ENCODE results near the gene TLE3.

TLE3 gene

GRCh38 chr15:70099167-70099966 lies 1.6 kb upstream of the TLE3 start:
- peak; percentile 100 for DNase-seq (ENCODE audit: low spot score)

DNA sequence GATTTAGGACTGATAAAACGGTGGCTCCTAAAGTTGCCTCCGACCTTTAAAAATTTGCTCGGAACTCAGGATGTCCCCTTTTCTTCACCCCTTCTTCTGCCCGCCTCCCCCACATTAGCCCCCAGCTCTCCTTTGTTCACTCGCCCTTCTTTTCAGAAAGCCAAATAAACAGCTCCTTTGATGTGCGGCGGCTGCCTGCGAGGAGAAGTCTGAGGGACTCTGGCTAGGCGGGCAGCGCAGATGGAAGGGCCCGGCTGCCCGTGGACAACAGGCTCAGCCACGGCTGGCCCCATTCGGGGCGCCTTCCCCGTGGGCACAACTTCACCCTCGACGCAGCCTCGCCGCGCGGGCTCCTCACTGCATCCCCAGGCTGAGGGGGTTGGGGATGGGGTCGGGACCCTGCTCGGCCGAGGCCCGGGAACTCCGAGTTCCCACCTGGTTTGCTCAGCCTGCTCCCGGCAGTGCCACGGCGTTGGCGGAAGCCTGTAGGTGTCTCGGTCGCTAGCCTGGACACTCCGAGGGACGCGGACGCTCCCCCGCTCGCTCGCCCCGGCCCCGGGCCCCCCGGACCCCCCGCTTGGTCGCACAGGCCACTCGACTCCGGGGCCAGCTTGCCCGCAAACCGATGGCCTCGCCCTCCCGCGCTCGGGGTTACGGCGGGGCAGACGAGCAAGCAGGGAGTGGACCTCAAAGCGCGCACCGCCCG lies 897 bp upstream of the TLE3 start:
- DNase-seq (ENCODE audit: low spot score) = no peak

DNA sequence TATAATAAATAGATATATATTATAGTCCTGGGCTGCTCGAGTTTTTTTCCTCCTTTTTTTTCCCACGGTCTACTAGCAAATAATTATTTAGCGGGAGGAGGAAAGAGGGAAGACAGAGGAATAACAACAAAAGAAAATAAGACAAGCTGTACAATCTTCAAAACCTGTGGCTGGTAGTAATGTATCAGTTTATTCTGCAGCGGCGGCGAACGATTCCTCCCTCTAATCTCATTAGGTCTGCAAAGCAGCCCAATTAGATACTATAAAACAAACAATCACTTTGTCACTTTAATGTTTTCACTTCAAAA lies 390 bp upstream of the TLE3 start:
- no peak for DNase-seq (ENCODE audit: low spot score)

DNA sequence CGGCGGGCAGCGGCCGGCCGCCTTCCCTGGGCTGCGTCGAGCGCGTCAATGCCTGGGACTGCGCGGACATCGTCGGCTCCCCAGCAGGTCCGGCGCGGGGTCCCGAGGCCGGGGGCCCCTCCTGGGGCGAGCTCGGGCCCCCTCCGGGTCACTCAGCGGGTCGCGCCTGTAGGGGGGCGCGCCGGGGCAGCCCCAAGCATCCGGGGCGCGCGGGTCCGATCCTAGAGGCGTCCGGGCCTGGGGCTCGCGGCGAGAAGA lies 725 bp downstream of the TLE3 start:
- DNase-seq (ENCODE audit: low spot score) = no peak

- peak; percentile 49 for DNase-seq (ENCODE audit: low spot score)
These were observed 1.3 kb downstream of the TLE3 start for GRCh38 chr15:70096215-70097062.

GRCh38 chr15:70095408-70096214 lies 2.1 kb downstream of the TLE3 start:
- DNase-seq (ENCODE audit: low spot score) = no peak

- no peak for DNase-seq (ENCODE audit: low spot score)
These were observed 2.9 kb downstream of the TLE3 start for GRCh38 chr15:70094690-70095311.

DNA sequence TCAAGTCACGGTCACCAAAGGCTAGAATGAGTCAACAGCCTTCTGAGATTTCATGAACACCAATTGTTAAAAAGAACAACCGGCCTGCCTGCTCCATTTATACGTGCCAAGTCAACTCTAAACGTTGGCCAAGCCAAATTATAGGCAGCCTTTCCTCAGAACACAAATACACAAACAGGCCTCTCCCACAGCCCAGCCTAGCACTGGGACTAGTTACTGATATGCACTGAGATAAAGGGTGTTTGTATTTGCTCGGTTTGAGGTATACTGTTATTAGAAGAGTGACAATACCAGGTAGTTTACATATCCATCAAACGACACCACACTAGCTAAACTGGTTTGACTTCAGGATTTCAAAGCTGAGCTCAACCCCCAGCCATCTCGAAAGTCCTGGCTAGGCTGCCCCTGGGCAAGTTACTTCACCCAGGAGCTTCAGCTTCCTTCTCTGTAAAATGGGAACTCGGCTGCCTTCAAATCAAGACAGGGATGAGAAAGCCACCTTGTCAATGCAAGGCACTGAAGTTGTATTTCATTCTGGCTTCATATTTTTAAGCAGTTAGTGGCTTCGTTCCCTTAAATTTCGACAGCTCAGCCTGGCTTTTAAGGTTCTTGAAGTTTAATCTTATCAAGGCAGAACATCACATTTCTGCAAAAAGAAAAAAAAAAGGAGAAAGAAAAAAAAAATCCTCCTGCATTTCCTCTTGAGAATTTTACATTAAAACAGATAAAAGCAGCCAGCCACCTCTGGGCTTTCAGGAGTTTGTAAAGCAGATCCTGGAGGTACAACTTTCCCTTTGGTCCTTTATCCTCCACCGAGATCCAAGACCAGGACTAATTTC lies 4.0 kb downstream of the TLE3 start:
- peak; percentile 80 for DNase-seq (ENCODE audit: low spot score)

- no peak for DNase-seq (ENCODE audit: low spot score)
These were observed 4.6 kb downstream of the TLE3 start for GRCh38 chr15:70093070-70093469.

DNA sequence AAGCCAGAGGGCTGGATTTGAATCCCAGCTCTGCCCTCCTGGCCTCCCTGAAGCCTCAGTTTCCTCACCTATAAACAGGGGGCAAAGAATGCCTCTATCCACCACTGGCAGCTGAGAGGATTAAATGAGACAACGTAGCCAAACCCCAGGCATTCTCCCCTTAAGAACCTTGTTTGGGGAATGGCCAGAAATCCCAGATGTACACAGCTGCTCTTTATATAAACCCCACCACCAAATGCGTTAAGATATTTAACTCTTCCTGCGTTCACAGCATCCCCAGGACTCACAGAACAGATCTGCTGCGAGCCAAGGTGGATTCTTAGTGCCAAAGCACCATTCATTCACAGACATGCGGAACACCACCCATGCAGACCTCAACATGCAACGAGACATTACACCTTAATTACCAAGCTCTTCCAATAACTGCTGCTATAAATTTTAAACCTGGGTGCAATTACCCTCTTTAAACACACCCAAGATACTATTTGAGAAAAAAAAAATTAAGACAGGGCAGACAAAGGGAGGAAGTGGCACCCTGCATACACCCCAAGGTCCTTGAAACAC lies 5.2 kb downstream of the TLE3 start:
- no peak for DNase-seq (ENCODE audit: low spot score)

GRCh38 chr15:70091726-70092463 lies 5.8 kb downstream of the TLE3 start:
- peak; percentile 91 for DNase-seq (ENCODE audit: low spot score)

DNA sequence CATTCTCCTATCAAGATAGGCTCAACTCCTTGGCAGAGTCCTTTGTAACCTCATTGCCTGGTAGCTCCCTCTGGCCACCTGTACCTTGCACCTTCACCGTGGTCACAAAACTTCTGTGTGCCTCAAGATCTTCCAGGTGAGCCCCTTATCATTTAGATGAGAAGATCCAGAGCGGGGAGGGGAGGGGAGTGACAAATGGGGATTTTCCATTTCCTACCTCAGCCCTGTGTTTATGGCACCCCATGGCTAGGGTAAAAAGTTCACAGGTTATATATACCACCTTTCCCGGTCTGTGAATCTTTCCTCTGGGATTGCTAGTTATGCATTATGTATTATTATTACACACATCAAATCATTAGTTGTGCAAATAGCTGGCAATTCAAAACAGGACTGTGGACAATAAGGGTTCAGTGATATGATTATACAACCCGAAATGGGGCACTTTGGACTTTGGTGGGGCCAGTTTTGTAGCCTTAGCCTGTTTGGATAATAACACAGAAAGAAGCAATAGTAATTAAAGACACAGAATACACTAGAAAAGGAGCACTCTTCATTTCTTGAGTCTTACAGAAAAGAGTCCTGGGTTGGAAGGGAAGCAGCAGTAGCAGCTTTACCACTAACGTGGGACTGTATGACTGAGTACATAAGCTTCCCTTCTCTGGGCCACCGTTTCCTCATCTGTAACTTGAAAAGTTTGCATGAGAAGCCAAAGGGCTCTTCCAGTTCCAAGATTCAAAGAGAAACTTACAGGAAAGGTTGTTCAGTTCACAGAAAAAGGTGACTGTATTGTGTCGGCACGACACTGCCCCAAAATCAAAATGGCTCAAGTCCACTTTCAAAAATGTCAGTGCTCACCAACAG lies 7.1 kb downstream of the TLE3 start:
- peak; percentile 66 for DNase-seq (ENCODE audit: low spot score)

- no peak for DNase-seq (ENCODE audit: low spot score)
These were observed 8.1 kb downstream of the TLE3 start for GRCh38 chr15:70089692-70089971.

- DNase-seq (ENCODE audit: low spot score) = no peak
These were observed 8.6 kb downstream of the TLE3 start for GRCh38 chr15:70088887-70089691.

DNA sequence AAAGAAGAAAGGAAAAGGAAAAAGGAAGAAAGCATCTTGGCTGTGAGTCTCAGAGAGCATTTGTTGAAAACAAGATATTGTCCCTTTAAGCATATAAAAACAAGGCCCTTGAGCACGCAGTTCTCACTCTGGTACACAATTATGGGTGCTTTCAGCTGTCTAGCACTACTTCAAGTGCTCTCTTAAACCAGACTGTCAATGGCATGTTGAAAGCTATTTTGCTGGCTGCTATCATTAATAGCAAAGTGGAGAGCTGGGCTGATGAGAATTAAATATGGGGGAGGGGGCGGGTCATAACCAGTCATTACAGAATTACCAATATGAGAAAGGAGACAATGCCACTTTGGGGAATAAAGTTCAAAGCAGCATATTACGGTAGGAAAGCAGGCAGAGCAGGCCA lies 9.3 kb downstream of the TLE3 start:
- no peak for DNase-seq (ENCODE audit: low spot score)

DNA sequence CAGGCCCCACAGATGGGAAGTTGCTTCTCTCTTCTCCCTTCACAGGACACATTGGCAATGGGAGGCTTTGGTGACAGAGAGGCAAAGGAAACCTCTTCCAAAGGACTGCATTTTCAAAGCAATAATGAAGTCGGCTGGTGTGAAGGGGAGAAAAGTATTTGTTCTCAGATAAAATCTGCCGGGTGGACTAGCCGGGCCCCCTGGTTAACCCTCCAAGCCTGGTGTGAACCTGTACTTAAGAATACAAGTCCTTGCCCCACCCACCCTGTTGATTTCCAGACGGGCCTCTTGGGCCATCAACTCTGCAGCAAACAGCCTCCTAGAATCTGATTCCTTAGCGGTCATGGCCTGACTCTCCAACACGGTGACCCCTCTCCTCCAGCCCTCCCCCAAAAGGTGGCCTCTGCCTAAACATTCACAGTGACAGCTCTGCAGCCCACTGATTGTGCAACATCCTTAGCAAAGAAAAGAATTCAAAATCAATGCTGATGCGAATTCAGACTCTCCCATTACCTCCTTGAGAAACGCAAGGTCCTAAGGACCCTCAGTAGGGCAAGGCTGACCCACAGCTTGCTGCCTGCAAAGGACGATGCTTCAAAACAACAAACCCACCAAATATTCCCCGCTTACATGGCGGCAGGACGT lies 9.9 kb downstream of the TLE3 start:
- DNase-seq (ENCODE audit: low spot score) = no peak

DNA sequence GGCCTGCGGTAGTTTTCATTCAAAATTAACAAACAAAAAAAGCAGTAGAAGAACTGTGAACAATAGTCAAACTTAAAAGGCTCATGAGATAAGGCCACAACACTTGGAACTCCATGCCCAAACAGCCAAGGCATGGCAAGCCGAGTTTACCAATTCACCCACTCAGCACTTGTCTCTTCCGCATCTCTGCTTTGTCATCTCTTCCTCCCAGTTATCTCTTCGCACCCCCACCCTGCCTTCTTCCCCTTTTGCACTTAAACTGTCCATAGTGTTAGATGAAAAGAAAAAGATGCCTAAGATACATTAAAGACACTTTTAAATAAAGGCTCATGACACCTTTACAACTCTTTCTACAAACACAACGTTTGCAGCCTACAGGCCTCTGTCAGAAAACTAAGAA lies 11.1 kb downstream of the TLE3 start:
- no peak for DNase-seq (ENCODE audit: low spot score)

GRCh38 chr15:70084461-70084860 lies 13.3 kb downstream of the TLE3 start:
- peak; percentile 50 for DNase-seq (ENCODE audit: low spot score)
